HG03060 (cell line): ENCODE measurements around the gene GRIK3.
"Not testable (repeated sequence)": the region's sequence is repeated elsewhere in the genome, so short reads cannot be mapped to it uniquely, and the experiment has no call there.

Experiments
- ATAC-seq: cut with Tn5 transposase; IDR thresholded peaks from one replicate; pipeline ENCODE4 v1.9.1; 2021; ENCODE audit warnings: low read depth, moderate number of reproducible peaks; ENCODE audit not compliant: unreplicated experiment

Gene GRIK3

GRCh38 chr1:36913016-36913415 is 121.3 kb downstream of the GRIK3 start:
- no peak for ATAC-seq

GRCh38 chr1:36912365-36912865 is 121.9 kb downstream of the GRIK3 start:
- ATAC-seq: no peak

- ATAC-seq: no peak
Observed at GRCh38 chr1:36911561-36912364, 122.6 kb downstream of the GRIK3 start.

DNA sequence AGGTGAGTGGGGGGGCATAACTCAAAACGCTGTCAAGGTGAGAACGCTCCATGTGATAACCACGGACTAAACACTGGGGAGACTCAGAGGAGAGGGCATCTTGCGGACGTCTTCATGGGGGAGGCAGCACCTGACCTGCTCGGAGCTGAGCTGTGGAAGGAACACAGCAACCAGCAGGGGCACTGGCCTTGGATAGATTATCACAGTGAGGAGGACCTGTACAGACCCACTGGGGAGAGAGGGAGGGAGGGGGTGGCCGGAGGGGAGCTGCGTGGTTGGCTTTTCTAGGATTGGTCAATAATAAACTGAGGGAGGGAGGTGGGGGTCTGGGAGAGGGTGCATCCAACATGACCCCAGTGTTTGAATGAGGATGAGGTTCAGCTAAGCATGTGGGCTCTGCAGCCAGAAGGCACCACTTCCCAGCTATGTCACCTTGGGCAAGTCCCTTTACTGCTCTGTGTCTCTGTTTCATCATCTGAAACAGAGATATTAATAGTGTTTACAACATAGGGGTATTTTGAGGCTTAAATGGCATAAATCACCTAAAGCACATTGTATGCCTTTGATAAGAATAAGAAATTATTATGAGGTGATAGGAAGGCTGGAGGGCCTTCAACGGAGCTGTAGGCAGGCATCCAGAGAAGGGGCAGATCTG is 123.3 kb downstream of the GRIK3 start:
- no peak for ATAC-seq

DNA sequence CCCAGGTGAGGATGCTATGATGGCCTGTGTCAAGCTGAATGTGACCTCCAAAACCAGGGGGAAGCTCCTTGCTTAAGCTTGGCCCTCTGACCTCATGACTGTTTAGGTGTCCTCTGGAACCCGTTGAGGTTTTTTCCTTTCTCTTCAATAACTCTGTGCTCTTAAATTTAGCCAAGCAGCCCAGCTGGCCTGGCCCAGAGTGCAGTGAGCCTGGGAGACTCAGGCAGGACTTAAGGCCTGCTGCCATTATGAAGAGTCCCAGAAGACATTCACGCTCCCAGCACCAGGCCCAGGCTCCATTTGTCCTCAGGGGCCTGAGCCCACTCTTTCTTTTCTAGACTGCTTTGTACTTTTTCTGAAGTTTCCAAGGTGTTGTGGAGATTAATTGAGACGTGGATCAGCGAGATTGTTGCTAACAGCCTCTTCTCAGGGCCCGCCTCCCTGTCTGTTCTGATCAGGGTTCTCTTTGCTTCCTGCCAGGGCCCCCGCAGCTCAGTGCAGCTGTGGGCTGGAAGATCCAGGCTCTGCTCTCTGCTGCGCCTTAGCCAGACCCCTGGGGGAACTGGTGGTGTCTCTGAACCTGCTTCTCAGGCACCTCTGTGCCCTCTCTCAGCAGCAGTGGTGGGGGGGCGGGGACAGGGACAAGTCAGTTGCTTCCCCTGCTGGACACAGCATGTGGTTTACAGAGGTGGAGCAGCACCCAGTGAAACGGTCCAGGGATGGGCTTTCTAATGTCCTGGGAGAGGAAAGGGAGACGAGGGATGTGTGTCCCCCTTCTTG is 124.2 kb downstream of the GRIK3 start:
- ATAC-seq: no peak

- not testable (repeated sequence) for ATAC-seq
Observed at GRCh38 chr1:36909359-36909758, 125.0 kb downstream of the GRIK3 start.

GRCh38 chr1:36908096-36908495 is 126.2 kb downstream of the GRIK3 start:
- no peak for ATAC-seq

- ATAC-seq: no peak
Observed at GRCh38 chr1:36906555-36906954, 127.8 kb downstream of the GRIK3 start.

GRCh38 chr1:36905941-36906340 is 128.4 kb downstream of the GRIK3 start:
- no peak for ATAC-seq

DNA sequence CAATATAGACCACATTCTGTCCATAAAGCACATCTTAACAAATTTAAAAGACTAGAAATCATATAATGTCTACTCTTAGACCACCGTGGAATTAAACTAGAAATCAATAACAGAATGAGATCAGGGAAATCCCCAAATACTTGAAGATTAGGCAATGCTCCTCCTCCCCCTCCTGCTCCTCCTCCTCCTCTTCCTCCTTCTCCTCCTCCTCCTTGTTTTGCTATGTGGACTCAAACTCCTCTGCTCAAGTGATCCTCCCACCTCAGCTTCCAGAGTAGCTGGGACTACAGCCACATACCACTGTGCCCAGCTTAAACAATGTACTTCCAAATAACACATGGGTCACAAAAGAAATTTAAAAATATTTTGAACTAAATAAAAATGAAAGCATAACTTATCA is 134.2 kb downstream of the GRIK3 start:
- ATAC-seq: no peak

GRCh38 chr1:36897813-36898212 is 136.5 kb downstream of the GRIK3 start:
- not testable (repeated sequence) for ATAC-seq

DNA sequence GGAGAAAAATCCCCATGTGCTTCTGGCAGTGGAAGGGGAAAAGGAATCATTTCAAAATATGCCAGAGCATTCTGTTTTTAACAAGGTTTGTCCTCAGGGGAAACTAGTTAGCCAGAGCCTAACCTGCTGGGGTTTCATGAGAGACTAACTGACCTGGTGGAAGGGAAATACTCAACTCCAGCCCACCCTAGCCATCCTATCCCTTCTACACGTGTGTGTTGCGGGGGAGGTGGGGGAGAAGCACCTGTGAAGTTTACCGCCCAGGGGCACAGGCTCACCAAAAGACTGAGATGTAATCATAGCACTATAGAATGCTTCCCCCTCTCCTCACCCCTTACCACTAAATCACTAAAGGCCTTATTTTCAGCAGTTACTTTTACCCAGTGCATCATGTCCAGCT is 139.5 kb downstream of the GRIK3 start:
- ATAC-seq: no peak

DNA sequence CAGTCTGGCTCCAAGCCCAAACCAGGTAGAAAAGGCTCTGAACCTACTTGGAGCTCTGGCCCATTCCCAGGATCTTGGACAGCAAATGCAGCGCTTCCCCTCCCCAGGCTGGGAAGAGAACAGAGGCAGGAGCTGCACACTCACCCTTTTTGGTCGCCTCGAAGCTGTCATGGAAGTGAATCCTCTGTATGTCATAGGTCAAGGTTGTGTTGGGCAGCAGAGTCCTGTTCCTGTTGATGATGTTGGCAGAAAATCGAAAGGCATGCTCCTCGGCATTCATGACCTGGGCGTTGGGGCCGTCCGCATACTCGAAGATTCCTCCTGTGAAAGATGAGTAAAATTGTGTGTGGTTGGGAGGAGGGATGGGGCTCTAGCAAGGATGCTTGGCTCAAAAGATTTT is 143.5 kb downstream of the GRIK3 start:
- ATAC-seq: no peak

GRCh38 chr1:36889478-36890226 is 144.7 kb downstream of the GRIK3 start:
- ATAC-seq: no peak

GRCh38 chr1:36888811-36889477 is 145.4 kb downstream of the GRIK3 start:
- no peak for ATAC-seq

- no peak for ATAC-seq
Observed at GRCh38 chr1:36885540-36886357, 148.6 kb downstream of the GRIK3 start.

GRCh38 chr1:36884801-36885200 is 149.5 kb downstream of the GRIK3 start:
- no peak for ATAC-seq

DNA sequence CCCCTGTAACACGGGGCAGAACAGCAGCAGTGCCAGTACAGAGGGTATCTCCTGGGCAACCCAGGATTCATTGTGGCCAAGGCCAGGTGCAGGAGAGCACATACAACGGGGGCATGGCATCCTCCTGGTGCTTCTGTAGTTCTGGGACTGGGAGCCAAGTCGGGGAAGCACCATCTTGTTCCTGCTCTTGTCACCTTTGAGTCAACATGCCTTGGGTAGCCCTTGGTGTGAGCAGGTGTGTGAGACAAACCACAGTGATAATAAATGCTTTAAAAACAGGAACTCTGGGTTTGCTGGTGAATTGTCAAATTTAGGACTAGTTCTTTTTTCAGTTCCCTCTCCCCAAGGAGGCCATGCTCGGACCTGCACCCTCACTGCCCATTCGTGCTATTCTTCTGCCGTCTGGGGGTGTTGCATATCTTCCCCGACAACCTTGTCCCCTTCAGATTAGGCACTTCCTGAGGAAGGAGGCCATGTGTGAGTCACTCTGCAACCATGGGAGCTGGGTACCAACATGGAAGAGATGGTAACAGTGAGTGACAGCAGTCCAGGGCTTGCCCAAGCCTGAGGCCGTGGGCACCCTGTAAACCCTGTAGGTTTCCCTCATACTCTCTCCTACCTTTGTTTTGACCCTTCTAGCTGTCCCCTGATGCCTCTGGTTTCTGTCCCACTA is 150.2 kb downstream of the GRIK3 start:
- no peak for ATAC-seq
